T-cell (primary cell): ENCODE data around the gene TBC1D22A. TPM values are rescaled to one million over a fixed set of nuclear protein-coding genes. Genes with fewer than 3 reads are reported as not detected.
"Not testable (repeated sequence)": the region's sequence is repeated elsewhere in the genome, so short reads cannot be mapped to it uniquely, and the experiment has no call there.

ENCODE experiments used
- ATAC-seq, 4 experiments: fragments of 200-7000 bp in 3 of 4; fragments of 150-1000 bp in 1 of 4; cut with Tn5 transposase; replicated peaks in 1 of 4; 1 replicate in 3 of 4; 2 replicates in 1 of 4; pipeline ENCODE4 v1.10.0; 2021; ENCODE audit warnings: moderate library complexity in 3 of 4, mild to moderate bottlenecking in 2 of 4, moderate number of reproducible peaks in 1 of 4
- CTCF ChIA-PET, 2 donors: fragments of 300-600 bp; sonication (Branson Sonifier 250); formaldehyde crosslinking; loops; one replicate each; lab custom pipeline; 2022; ENCODE audit warnings: antibody characterized with exemption in 2 of 2; lab: Charles Lee
- POLR2A ChIA-PET, 2 donors: fragments of 300-600 bp; sonication (Branson Sonifier 250); formaldehyde crosslinking; loops; one replicate each; lab custom pipeline; 2022; ENCODE audit warnings: antibody characterized with exemption in 2 of 2; lab: Charles Lee
- DNase-seq, 35 experiments: peaks; one replicate each; pipeline versions ENCODE4 v3.0.0 to v3.0.0-alpha.2; 2013 to 2023
- H3K27ac ChIP-seq: one replicate; pipeline ENCODE4 v1.5.1; 2013; ENCODE audit warnings: low read length
- H3K27me3 ChIP-seq, 2 experiments: replicated peaks in 1 of 2; 1 replicate in 1 of 2; 2 replicates in 1 of 2; pipeline versions ENCODE4 v1.6.1 to v1.7.0; 2013; ENCODE audit warnings: low read length in 1 of 2, mixed read lengths in 1 of 2; ENCODE audit not compliant: control insufficient read depth in 2 of 2, insufficient read depth in 2 of 2; ENCODE audit errors: extremely low read depth in 1 of 2
- H3K36me3 ChIP-seq, 2 donors: 1 replicate in 1 of 2; 2 replicates in 1 of 2; pipeline versions ENCODE4 v1.6.1 to v1.7.0; 2013; ENCODE audit warnings: low read length in 1 of 2; ENCODE audit not compliant: control insufficient read depth in 2 of 2, insufficient read depth in 1 of 2; ENCODE audit errors: extremely low read depth in 1 of 2
- H3K4me1 ChIP-seq, 2 experiments: 1 replicate in 1 of 2; 2 replicates in 1 of 2; pipeline versions ENCODE4 v1.6.1 to v1.7.0; 2013; ENCODE audit warnings: low read length in 2 of 2, mixed read lengths in 1 of 2; ENCODE audit not compliant: insufficient read depth in 2 of 2, control insufficient read depth in 1 of 2; ENCODE audit errors: extremely low read depth in 1 of 2
- H3K4me3 ChIP-seq, 2 donors: 1 replicate in 1 of 2; 2 replicates in 1 of 2; pipeline versions ENCODE4 v1.5.1 to v1.7.0; 2013; ENCODE audit warnings: mild to moderate bottlenecking in 2 of 2, low read length in 1 of 2, moderate library complexity in 1 of 2; ENCODE audit not compliant: control insufficient read depth in 1 of 2; ENCODE audit errors: extremely low read depth in 1 of 2
- H3K9me3 ChIP-seq: 2 replicates; pipeline ENCODE4 v1.7.0; 2013
- H3K27ac Mint-ChIP-seq, 2 donors: one replicate each; pipeline ENCODE4 v1.8.0; 2020 to 2021; ENCODE audit warnings: mild to moderate bottlenecking in 2 of 2, mixed read lengths in 2 of 2
- H3K27me3 Mint-ChIP-seq, 2 donors: one replicate each; pipeline ENCODE4 v1.8.0; 2021 to 2022; ENCODE audit warnings: mixed read lengths in 2 of 2
- H3K36me3 Mint-ChIP-seq: one replicate; pipeline ENCODE4 v1.8.0; 2021; ENCODE audit warnings: mixed read lengths
- H3K4me1 Mint-ChIP-seq, 3 donors: one replicate each; pipeline ENCODE4 v1.8.0; 2020 to 2022; ENCODE audit warnings: mixed read lengths in 3 of 3, mild to moderate bottlenecking in 1 of 3
- H3K4me3 Mint-ChIP-seq, 3 donors: one replicate each; pipeline ENCODE4 v1.8.0; 2020 to 2022; ENCODE audit warnings: mild to moderate bottlenecking in 3 of 3, mixed read lengths in 3 of 3, moderate library complexity in 3 of 3
- H3K9me3 Mint-ChIP-seq, 3 donors: one replicate each; pipeline ENCODE4 v1.8.0; 2020 to 2022; ENCODE audit warnings: mixed read lengths in 3 of 3
- WGBS: methylation state at CpG from one replicate; pipeline ENCODE4 v1.1.5; 2013; ENCODE audit warnings: missing lambda C conversion rate; ENCODE audit not compliant: insufficient coverage; 5-methylcytosine and 5-hydroxymethylcytosine counted together
- total RNA-seq, 35 experiments: library from RNA in 6 of 35; stranded (reverse) in 6 of 35; fragments of 120-200 nt in 1 of 35; gene quantifications; one replicate each; pipeline versions ENCODE4 v1.2.1 to v1.2.4 and lab custom pipeline; 2013 to 2026

TBC1D22A gene
- total RNA-seq, 5 donors from 2014 or later (not counting 1 experiment from before 2014, with no cell fraction given): 38.3 to 67.8 (median 57.7) TPM

- H3K4me3 Mint-ChIP-seq: no peak overlapping the region
- no peak overlapping the region for H3K4me3 ChIP-seq
- peaks cover 14 to 20% of the 10 kb centered on the region in 2 donors for H3K36me3 ChIP-seq
- H3K4me1 ChIP-seq: no peaks in the 10 kb centered on the region
- ChIA-PET CTCF (no interaction called here), POLR2A (no interaction called here)
- DNase-seq (no peak), ATAC-seq (no peak)
- peaks cover 23% of the 10 kb centered on the region for H3K36me3 Mint-ChIP-seq
- H3K4me1 Mint-ChIP-seq: no peaks in the 10 kb centered on the region
- no peak overlapping the region for H3K27ac Mint-ChIP-seq
- no peaks in the 10 kb centered on the region for H3K9me3 ChIP-seq
- H3K27me3 Mint-ChIP-seq: no peaks in the 10 kb centered on the region
- no peaks in the 10 kb centered on the region for H3K27me3 ChIP-seq
- no peak overlapping the region for H3K27ac ChIP-seq
- 87% methylated on average over 10 of the region's 13 CpGs for WGBS
- H3K9me3 Mint-ChIP-seq: no peaks in the 10 kb centered on the region
These were observed 353.5 kb downstream of the TBC1D22A start for GRCh38 chr22:47115921-47116320.

- H3K27ac ChIP-seq: no peak overlapping the region
- H3K36me3 ChIP-seq: peaks cover 16 to 19% of the 10 kb centered on the region in 2 donors
- no peak for ATAC-seq
- H3K27me3 Mint-ChIP-seq: no peaks in the 10 kb centered on the region
- 95% methylated on average over 24 of the region's 28 CpGs for WGBS
- no peak overlapping the region for H3K4me3 Mint-ChIP-seq
- H3K9me3 Mint-ChIP-seq: no peaks in the 10 kb centered on the region
- H3K4me1 Mint-ChIP-seq: no peaks in the 10 kb centered on the region
- H3K36me3 Mint-ChIP-seq: peaks cover 17% of the 10 kb centered on the region
- ChIA-PET CTCF (no interaction called here), POLR2A (no interaction called here)
- no peak for DNase-seq
- H3K9me3 ChIP-seq: no peaks in the 10 kb centered on the region
- no peak overlapping the region for H3K27ac Mint-ChIP-seq
- H3K4me1 ChIP-seq: no peaks in the 10 kb centered on the region
- no peaks in the 10 kb centered on the region for H3K27me3 ChIP-seq
- H3K4me3 ChIP-seq: no peak overlapping the region
These were observed 354.2 kb downstream of the TBC1D22A start for GRCh38 chr22:47116426-47117341.

DNA sequence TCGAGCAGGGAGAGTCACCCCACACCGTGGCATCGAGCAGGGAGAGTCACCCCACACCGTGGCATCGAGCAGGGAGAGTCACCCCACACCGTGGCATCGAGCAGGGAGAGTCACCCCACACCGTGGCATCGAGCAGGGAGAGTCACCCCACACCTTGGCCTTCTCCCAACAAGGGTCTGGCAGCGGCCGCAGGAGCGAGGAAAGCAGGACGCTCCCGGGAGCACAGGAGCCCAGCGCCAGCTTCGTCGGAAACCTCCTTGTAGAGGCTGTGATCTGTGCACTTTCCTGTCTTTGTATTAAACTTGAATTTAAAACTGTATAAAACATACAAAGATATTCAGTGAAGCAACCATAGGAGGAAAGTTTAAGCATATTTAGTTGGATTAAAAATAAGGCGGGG is 355.0 kb downstream of the TBC1D22A start:
- peaks cover 16 to 20% of the 10 kb centered on the region in 2 donors for H3K36me3 ChIP-seq
- H3K9me3 ChIP-seq, H3K4me1 Mint-ChIP-seq, CTCF ChIA-PET, H3K4me3 Mint-ChIP-seq, DNase-seq, POLR2A ChIA-PET, H3K27me3 Mint-ChIP-seq, H3K4me3 ChIP-seq, H3K27ac ChIP-seq, H3K4me1 ChIP-seq, H3K9me3 Mint-ChIP-seq, H3K27ac Mint-ChIP-seq, H3K27me3 ChIP-seq, ATAC-seq: not testable (repeated sequence)
- peaks cover 17% of the 10 kb centered on the region for H3K36me3 Mint-ChIP-seq
- 94% methylated on average over 3 of the region's 18 CpGs for WGBS

- WGBS: 95% methylated on average over 4 of the region's 8 CpGs
- ATAC-seq: no peak
- H3K4me3 Mint-ChIP-seq: no peak overlapping the region
- no peaks in the 10 kb centered on the region for H3K9me3 ChIP-seq
- POLR2A ChIA-PET: no interaction called here
- H3K27ac ChIP-seq: no peak overlapping the region
- DNase-seq: no peak
- no peaks in the 10 kb centered on the region for H3K9me3 Mint-ChIP-seq
- CTCF ChIA-PET: no interaction called here
- H3K27me3 ChIP-seq: no peaks in the 10 kb centered on the region
- no peaks in the 10 kb centered on the region for H3K4me1 ChIP-seq
- no peaks in the 10 kb centered on the region for H3K27me3 Mint-ChIP-seq
- H3K4me3 ChIP-seq: no peak overlapping the region
- peaks cover 5 to 17% of the 10 kb centered on the region in 2 donors for H3K36me3 ChIP-seq
- H3K36me3 Mint-ChIP-seq: peaks cover 7% of the 10 kb centered on the region
- no peak overlapping the region for H3K27ac Mint-ChIP-seq
- peaks cover 0 to 2% (median 0%) of the 10 kb centered on the region in 3 donors for H3K4me1 Mint-ChIP-seq
These were observed 356.7 kb downstream of the TBC1D22A start for GRCh38 chr22:47119181-47119580.

GRCh38 chr22:47120399-47120798 is 357.9 kb downstream of the TBC1D22A start:
- no peaks in the 10 kb centered on the region for H3K27me3 Mint-ChIP-seq
- POLR2A ChIA-PET: no interaction called here
- peaks cover 5% of the 10 kb centered on the region for H3K36me3 Mint-ChIP-seq
- no peak for DNase-seq
- CTCF ChIA-PET: no interaction called here
- no peak for ATAC-seq
- no peak overlapping the region for H3K4me3 Mint-ChIP-seq
- Histone ChIP-seq H3K9me3 (no peaks in the 10 kb centered on the region), H3K27ac (no peak overlapping the region), H3K4me3 (no peak overlapping the region), H3K27me3 (no peaks in the 10 kb centered on the region), H3K4me1 (no peaks in the 10 kb centered on the region), H3K36me3 (peaks cover 5 to 17% of the 10 kb centered on the region in 2 donors)
- H3K9me3 Mint-ChIP-seq: no peaks in the 10 kb centered on the region
- 100% methylated on average over 1 of the region's 2 CpGs for WGBS
- H3K4me1 Mint-ChIP-seq: peaks cover 0 to 5% (median 0%) of the 10 kb centered on the region in 3 donors
- no peak overlapping the region for H3K27ac Mint-ChIP-seq

GRCh38 chr22:47121791-47122190 is 359.3 kb downstream of the TBC1D22A start:
- no peak overlapping the region for H3K27ac Mint-ChIP-seq
- Histone ChIP-seq H3K27ac (no peak overlapping the region), H3K4me3 (no peak overlapping the region), H3K4me1 (no peaks in the 10 kb centered on the region), H3K27me3 (no peaks in the 10 kb centered on the region), H3K9me3 (no peaks in the 10 kb centered on the region), H3K36me3 (peaks cover 5 to 8% of the 10 kb centered on the region in 2 donors)
- no peaks in the 10 kb centered on the region for H3K9me3 Mint-ChIP-seq
- WGBS: 96% methylated on average over 10 of the region's 11 CpGs
- no peak for DNase-seq
- no peak for ATAC-seq
- H3K27me3 Mint-ChIP-seq: no peaks in the 10 kb centered on the region
- ChIA-PET CTCF (interaction anchor here in 1 of 2 donors (0.6 kb wide), 1 partner anchor 262 kb away, joined by 3 read pairs; no protein-coding TSS in a partner anchor), POLR2A (no interaction called here)
- H3K4me3 Mint-ChIP-seq: no peak overlapping the region
- peaks cover 0 to 12% (median 0%) of the 10 kb centered on the region in 3 donors for H3K4me1 Mint-ChIP-seq
- peaks cover 3% of the 10 kb centered on the region for H3K36me3 Mint-ChIP-seq
